Measurements from ENCODE around the gene TBC1D2.

Gene TBC1D2

DNA sequence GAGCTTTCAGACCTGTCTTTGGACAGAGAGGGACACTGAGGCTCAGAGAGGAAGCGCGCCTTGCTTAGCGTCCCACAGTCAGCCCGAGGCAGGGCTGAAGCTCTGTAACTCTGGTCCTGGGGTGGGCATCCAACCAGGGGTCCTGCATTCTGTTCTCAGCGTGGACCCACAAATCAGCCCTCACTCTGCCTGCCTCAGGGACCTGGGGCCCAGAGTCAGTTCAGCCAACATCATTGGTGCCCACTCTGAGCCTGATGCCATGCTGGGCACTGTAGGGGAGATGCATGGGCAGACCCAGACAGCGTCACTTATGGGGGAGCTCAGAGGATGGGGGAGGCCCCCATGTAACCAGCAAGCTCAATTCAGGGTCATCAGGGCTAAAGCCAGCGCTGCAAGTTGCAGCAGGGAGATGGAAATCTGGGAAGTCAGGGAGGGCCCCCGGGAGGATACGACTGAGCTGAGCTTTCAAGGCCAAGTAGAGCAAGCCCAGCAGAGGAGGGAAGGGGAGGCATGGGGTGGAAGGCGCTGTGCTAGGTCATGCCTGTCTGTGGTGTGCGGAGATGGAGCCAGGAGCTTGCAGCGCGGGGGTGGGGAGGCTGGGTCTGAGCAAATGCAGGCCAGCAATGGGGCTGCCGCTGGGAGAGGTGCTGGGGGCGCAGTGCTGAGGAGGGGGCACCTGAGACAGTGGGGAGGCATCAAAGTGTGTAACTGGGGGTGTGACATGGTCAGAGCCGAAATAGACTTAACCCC lies 84.1 kb downstream of the TBC1D2 start:
- DNase-seq (ENCODE audit: low read depth) = no peak

DNA sequence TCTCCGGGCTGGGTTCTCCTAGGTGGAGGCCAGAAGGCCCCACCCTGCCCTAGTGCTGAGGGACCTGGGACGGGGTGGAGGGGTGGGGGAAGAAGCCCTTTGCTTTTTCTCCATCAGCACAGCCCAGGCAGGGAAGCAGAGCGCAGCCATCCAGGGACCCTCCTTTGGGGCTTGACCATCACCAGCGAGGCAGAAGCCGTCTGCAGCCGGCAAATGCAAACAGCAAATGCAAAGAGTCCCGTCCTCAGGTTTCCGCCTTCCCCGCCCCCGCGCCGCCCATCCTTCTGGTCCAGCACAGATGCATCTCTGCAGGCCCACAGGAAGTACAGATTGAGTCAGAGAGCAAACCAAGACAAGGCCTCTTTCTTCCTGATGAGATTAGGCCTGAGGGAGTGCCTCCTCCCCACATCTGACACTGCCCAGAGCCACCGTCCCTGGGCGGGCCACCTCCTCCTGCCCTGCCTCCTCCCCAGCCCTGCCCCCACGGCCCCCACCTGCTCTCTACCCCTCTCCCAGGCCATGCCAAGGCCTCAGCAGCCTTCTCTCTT lies 86.4 kb downstream of the TBC1D2 start:
- DNase-seq (ENCODE audit: low read depth) = peak; percentile 11

DNA sequence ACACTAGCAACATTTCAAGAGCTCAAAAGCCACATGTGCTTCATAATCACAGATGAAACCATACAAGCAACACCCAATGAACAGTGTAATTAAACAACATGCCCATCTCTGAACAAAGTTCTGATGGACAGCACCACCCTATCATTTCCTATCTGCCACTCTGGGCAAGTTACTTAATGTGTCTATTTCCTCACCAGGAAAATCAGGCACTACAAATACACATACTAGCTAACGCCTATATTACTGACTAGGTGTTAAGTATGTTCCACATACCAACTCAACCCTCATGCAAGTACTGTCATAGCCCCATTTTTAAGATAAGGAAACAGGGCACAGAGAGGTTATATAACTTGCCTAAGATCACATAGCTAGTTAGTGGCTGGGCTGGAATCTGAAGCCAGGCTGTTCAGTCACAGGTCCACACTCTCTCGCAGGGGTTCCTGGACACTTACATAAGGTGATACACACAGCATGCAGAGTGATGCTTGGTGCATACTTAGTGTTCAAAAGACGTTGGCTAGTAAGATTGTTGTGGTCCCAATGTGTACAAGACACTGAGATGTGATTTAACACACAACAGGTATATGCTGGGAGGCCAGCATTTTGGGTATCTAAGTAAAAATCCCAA lies 87.2 kb downstream of the TBC1D2 start:
- no peak for DNase-seq (ENCODE audit: low read depth)

DNA sequence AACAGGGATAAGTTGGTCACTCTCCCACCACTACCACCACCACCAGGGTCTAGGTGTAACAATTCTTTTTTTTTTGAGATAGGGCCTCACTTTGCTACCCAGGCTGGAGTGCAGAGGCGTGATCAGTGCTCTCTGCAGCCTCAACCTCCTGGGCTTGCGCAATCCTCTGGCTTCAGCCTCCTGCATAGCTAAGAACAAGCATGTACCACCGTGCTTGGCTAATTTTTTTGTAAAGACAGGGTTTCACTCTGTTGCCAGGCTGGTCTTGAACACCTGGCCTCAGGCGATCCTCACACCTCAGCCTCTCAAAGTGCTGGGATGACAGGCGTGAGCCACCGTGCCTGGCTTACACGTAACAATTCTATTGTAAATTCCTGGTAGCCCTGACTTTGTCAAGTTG lies 90.5 kb downstream of the TBC1D2 start:
- no peak for DNase-seq (ENCODE audit: low read depth)

DNA sequence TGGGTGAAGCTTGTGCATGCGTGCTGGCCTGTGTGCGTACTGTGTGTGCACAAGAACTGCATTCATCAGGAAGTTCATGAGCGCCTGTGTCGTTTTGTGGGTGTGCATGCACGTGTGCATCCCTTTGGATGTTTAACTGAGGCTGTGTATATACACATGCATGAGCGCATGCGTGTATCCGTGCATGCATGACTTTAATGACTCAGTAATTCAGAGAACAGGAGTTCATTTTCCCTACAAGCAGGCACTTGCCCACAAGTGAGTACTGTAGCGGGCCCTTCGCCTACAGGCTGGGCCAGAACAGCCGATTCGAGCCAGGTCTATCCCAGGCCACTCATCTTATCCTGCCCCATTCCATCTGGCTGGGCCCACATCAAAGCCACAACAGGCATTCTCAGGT lies 92.8 kb downstream of the TBC1D2 start:
- DNase-seq (ENCODE audit: low read depth) = no peak

DNA sequence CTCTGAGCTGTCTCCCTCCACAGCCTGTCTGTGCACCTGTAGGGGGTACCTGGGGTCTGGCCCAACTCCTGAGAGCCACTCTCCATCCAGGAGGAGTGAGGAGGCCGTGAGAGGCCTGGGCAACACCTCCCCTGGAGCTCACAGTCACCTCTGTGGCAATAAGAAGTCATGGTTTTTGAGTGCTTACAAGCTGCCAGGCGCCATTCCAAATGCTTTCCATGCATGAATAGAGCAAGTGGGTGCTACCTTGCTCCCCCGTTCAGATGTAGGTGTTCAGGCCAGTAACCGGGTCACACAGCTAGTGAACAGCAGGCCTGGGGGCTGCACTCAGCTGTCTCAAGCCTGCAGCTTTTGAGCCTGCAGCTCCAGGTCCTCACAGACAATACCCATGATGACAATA lies 93.6 kb downstream of the TBC1D2 start:
- DNase-seq (ENCODE audit: low read depth) = no peak

DNA sequence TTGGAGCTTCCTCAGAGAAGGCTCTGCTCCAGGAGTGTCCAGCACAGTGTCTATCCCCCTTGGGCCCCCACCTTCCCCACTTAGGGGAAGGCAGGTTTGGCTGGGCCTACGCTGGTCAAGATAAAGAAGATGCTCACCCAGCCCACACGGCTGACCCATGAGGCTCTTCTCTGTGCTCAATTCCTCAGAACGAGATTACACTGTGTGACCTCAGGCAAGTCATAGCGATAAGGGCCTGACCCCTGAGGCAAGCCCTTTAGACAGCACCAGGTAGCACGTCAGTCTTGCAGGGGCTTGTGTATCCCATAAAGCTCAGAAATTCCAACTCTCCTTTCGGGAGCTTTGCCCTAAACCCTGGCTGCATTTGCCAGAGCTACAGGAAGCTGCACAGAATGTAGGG lies 95.7 kb downstream of the TBC1D2 start:
- no peak for DNase-seq (ENCODE audit: low read depth)

DNA sequence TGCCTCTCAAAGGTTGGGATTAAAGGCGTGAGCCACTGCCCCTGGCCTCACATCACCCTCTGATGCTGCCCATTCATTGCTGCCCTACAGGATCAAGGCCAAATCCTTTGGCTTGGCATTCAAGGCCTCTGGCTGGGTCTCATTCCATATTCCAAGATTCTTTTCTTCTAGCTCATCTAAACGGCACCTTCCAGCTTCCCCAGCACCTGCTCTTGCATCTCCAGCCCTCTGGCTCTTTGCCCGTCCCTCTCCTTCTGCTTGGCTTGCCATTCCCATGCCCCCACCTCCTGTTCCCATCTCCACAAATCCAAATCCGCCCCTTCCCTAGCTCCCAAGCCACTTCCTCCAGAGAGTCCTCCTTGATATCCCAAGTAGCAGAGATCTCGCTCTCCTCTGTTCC lies 96.1 kb downstream of the TBC1D2 start:
- no peak for DNase-seq (ENCODE audit: low read depth)

DNA sequence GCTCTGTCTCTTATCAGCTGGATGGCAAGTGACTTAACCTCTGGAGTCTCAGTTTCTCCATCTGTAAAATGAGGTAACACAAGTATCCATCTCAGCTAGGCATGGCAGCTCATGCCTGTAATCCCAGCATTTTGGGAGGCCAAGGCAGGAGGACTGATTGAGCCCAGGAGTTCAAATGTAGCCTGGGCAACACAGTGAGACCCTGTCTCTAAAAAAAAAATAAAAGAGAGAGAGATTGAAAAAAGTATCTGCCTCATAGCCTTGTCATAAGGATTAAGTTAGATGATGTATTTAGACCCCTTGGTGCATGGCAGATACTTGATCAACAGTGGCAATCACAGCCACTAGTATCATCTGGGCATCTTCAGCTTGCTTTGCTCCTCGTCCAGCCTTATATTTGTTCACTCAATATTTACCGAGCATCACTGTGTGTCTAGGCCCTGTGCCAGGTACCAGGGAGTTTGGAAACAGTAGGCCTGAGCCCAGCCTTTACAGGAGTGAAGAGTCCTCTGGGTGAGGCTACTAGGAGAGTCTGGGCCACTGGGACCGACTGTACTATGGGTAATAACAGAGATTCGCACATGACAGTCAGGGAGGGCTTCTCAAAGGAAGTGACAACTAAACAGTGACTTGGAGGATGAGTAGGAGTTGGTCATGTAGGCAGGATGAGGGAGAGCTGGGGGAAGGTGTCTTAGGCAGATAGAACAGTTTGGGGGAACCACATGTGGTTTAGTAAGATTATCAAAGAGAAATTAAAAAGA lies 97.2 kb downstream of the TBC1D2 start:
- no peak for DNase-seq (ENCODE audit: low read depth)

DNA sequence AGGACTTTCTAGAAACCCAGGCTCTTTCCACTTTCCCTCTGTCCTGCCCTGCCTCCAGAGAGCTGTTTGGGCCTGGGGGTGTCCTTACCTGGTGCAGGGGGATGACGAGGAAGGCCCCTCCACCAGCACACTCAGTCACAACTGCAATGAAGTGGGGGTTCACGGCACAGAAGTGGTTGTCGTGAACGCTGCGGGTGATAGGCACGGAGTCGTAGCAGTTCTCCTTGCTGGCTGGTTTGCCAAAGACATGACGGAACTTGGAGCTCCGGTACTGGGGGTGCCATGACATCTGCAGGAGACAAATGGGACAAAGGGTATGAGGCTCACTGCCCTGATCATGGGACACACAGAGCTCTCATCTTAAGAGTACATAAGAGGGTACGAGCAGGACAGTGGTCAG lies 98.1 kb downstream of the TBC1D2 start:
- no peak for DNase-seq (ENCODE audit: low read depth)

DNA sequence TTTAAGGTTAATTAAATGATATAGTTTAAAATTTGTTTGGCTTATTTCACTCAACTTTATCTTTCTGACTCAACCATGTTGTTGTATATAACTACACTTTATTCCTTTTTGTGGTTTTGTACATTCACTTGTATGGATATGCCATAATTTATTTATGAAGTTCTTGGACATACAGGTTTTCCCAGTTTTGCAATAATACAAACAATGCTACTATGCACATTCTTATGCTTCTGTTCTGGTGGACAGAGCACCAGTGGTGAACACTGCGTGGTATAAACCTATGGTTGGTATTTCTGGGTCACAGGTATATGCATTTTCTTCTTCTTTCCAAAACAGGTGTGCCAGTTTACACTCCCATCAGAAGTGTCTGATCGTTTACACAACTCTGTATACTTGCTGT lies 100.8 kb downstream of the TBC1D2 start:
- no peak for DNase-seq (ENCODE audit: low read depth)

DNA sequence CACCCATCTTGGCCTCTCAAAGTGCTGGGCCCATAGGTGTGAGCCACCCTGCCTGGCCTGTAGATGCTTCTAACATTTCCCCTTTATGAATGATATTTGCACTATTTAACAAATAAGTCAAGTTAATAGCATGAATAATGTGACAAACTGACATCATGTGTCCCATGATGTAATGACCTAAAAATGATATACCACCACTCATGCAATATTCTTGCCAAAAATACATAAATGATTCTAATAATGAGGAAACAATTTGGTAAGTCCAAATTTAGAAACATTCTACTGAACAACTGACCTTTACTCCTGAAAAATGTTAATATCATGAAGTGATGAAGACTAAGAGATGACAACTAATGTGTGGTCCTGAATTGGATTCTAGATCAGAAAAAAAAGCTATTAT lies 102.9 kb downstream of the TBC1D2 start:
- DNase-seq (ENCODE audit: low read depth) = no peak

DNA sequence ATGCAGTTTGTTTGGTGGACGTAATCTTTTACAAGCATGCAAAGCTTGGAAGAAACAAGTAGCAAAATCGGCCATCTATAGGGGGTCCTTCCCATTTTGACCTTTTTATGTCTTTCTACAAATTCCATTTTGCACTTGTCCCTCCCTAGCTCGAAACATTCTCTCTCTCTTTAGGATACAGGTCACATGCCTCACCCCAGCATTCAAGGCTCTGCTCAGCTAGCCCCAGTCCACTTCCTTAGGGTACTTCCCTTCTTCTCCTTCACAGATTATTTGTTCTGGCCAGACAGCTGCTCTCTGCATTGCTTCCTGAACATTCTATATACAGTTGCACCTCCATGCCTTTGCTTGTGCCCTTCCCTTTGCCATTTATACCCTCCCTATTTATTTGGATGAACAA lies 104.7 kb downstream of the TBC1D2 start:
- DNase-seq (ENCODE audit: low read depth) = no peak

DNA sequence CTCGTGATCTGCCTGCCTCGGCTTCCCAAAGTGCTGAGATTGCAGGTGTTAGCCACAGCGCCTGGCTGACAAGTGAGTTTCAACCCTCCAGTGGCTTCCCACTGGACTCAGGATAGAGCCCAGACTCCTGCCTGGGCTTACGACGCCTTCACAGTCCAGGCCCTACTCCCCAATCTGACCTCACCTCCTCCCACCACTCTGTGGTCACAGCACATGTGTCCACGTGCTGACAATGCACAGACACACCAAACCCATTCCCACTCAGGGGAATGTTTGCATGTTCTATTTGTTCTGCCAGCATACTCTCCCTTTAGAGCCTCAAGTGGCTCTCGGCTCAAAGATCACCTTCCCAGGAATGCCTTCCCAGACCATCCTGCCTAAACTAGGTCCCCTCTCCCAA lies 105.3 kb downstream of the TBC1D2 start:
- DNase-seq (ENCODE audit: low read depth) = no peak

DNA sequence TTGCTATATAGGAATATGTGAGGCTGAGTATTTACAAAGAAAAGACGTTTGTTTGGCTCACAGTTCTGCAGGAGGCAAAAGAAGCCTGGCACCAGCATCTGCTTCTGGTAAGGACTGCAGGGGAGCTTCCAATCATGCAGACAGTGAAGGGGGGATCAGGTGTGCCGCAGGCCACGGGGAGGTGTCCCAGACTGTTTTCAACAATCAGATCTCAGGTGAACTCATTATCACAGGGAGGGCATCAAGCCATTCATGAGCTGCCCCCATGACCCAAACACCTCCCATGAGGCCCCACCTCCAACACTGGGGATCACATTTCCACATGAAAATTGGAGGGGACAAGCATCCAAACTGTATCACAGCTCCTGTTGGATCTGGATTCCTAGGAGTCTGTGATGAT lies 106.0 kb downstream of the TBC1D2 start:
- DNase-seq (ENCODE audit: low read depth) = no peak

Measured in stimulated activated CD8-positive, alpha-beta memory T cell treated with anti-CD3 and anti-CD28 coated beads, Interleukin-12 subunit alpha, Interleukin-12 subunit beta, amount 100 ng/mL, for 1 hour (primary cell).